Activated effector memory CD4-positive, alpha-beta T cell treated with Interleukin-2 at 50 U/mL for 16 hours (primary cell): ENCODE data around the gene ODAD3.
A peak's percentile ranks its signal among the peaks of the same experiment; 100 is the strongest.
"Not testable (repeated sequence)": the region's sequence is repeated elsewhere in the genome, so short reads cannot be mapped to it uniquely, and the experiment has no call there.

ENCODE experiments used
- DNase-seq: peaks from one replicate; pipeline ENCODE4 v3.0.0-alpha.2; 2020

The ODAD3 gene

DNA sequence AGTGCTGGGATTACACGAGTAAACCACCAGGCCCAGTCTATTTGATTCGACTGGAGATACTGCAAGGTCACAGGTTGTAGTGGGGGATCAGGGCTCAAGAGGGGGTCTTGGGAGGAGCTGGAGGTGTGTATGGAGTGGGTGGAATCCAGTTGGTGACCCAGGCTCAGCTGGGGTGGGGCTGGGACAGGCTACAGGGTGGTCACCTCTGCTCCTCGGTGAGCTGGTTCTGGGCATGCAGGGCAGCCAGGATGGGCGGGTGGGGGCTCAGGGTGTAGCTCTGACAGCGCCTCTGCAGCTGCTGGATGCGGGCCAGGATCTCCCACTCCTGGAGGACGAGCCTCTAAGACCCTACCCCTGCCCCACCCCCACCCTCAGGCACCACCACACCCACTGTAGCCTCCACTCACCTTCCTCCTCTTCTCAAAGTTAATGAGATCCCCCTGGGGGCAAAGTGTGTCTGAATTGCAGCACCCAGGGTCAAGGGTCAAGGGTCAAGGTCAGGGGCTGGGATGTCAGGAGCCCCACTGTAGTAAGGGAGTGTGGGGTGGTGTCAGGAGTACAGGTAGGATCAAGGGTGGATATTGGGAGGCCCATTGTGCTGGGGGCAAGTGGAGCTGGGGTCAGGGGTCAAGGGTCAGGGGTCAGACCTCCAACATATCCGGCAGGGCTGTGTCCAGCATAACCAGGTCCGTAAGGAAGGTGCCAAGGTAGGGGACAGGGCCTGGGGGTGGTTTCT is 32.9 kb downstream of the ODAD3 start:
- no peak for DNase-seq

- no peak for DNase-seq
Measured at GRCh38 chr19:11400798-11401197, 34.1 kb downstream of the ODAD3 start.

GRCh38 chr19:11399667-11400066 is 35.3 kb downstream of the ODAD3 start:
- no peak for DNase-seq

DNA sequence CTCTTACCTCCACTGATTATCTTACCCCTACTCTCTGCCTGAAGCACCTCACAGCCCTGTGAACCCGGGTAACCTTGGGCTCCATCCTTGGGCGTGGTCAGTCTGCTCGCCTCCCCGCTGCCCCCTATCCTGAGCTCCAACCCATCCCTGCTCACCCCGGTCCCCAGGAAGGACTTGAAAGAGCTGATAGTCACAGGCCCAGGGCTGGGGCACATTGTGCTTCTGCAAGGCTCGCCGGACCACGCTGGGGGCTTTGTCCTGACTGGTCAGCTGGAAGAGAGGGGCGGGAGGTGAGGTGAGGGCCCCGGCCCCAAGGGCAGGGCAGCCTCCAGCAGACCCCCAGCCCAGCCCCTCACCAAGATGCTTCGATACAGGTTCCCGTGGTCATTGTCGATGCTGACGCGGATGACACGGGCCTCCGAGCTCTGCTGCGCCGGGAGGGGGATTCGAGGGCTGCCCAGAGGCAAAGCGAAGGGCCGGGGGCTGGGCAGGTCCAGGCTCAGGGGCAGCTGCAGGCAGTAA is 37.8 kb downstream of the ODAD3 start:
- DNase-seq = no peak

GRCh38 chr19:11390933-11391680 is 43.8 kb downstream of the ODAD3 start:
- DNase-seq = no peak

DNA sequence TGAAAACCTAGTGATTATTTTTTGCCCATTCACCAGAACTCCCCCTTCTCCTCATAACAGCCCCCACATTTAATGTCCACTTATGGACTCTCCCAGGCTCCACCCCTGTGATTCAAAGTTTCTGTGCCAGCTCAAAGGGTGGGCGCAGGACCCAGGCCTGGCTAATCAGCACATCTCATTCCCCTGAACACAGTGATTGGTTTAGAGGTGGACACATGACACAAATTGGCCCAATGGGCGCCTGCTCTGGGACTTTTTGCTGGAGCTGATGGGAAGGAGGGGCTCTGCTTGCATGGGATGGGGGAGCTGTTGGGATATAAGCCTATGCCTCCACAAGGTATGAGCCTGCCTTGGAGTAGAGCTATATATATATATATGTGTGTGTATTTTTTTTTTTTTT is 44.6 kb downstream of the ODAD3 start:
- DNase-seq = no peak

GRCh38 chr19:11387162-11388034 is 47.5 kb downstream of the ODAD3 start:
- no peak for DNase-seq

DNA sequence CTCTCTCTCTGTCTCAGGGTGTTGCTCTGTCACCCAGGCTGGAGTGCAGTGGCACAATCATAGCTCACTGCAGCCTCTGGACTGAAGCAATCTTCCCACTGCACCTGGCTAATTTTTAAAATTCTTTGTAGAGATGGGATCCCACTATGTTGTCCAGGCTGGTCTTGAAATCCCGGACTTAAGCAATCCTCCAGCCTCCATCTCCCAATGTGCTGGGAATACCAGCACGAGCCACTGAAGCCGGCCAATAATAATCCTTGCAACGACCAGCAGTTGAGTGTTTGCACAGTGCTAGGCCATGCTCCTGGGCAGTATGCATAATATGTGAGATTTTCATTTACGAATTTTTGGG is 50.2 kb downstream of the ODAD3 start:
- no peak for DNase-seq

DNA sequence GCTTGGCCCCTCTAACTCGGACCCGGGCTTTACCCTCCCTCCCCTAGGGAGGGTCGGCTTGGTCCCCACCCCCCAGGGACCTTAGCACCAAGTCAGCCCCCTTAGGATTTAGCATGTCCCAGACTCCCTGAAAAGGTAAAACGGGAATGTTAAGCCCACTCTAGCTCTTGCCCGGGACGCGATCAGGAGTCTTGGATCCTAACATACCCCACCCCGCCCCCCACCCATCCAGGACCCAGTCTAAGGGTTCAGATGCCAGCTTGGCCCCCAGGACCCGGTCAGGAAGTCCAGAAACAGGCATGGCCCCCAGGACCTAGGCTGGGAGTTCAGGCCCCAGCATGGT is 51.2 kb downstream of the ODAD3 start:
- DNase-seq = no peak

- peak; percentile 9 for DNase-seq
Measured at GRCh38 chr19:11382898-11383705, 51.8 kb downstream of the ODAD3 start.

DNA sequence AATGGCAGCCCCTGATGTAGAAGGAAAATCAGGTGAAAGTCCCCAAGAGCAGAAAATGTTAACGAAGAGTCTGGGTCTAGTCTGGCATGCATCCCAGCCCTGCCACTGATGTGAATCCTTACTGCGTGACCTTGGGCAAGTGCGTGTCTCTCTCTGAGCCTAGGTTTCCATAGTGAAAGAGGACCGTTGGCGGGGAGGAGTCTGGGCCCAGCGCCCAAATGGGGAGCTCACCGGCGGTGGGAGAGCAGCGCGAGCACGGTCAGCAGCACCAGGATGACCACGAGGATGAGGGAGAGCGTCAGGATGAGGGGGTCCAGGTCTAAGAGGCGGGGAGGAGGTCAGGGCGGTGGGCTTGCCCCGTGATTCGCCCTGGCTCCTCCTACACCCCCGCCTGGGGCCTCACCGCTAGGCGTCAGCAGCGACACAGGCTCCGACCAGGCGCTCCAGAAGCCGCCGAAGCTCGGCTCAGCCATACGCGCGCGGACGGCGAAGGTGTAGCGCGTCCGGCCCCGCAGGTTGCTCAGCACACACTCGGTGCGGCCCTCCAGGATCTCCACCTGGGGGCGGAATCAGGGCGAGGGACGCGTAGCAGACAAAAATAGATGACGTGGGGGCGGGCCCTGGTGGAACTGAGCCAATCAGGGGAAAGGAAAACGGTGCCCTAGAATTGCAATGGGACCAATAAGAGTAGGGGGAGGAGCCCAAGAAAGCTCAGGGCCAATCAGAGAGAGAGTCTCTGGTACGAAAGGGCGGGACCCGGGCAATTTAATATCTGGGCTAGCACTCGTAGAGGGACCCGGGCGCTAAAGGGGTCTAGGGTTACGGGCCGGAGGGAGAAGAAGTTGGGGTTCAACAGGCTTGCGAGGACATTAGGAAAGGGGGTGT is 54.0 kb downstream of the ODAD3 start:
- DNase-seq = peak; percentile 97

DNA sequence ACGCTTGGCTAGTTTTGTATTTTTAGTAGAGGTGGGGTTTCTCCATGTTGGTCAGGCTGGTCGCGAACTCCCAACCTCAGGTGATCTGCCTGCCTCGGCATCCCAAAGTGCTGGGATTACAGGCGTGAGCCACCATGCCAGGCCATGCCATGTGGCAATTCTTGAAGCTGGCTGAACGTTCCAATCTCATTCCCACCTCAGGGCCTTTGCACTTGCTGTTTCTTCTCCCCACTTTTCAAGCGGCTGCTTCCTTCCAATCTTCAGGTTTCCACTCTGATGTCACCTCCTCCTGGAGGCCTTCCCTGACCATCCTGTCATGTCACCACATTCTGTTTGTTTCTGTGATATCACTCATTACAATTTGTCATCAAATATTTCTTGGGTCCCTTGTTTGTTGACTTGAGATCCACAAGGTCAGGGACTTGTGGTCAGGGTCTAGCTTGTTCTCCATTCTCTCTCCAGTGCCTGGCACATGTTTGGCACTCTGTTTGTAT is 55.0 kb downstream of the ODAD3 start:
- DNase-seq = no peak

DNA sequence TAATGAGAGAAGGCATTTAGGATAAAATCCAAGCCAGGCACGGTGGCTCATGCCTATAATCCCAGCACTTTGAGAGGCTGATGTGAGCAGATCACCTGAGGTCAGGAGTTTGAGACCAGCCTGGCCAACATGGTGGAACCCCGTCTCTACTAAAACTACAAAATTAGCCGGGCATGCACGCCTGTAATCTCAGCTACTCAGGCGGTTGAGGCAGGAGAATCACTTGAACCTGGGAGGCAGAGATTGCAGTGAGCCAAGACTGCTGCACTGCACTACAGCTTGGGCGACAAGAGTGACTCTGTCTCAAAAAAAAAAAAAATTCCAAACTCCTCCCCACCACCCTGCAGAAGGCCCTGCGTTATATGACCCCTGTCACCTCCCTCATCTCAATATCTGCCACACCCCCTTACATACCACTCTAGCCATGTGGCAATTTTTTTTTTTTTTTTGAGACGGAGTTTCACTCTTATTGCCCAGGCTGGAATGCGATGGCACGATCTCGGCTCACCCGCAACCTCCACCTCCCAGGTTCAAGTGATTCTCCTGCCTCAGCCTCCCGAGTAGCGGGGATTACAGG is 55.6 kb downstream of the ODAD3 start:
- not testable (repeated sequence) for DNase-seq

DNA sequence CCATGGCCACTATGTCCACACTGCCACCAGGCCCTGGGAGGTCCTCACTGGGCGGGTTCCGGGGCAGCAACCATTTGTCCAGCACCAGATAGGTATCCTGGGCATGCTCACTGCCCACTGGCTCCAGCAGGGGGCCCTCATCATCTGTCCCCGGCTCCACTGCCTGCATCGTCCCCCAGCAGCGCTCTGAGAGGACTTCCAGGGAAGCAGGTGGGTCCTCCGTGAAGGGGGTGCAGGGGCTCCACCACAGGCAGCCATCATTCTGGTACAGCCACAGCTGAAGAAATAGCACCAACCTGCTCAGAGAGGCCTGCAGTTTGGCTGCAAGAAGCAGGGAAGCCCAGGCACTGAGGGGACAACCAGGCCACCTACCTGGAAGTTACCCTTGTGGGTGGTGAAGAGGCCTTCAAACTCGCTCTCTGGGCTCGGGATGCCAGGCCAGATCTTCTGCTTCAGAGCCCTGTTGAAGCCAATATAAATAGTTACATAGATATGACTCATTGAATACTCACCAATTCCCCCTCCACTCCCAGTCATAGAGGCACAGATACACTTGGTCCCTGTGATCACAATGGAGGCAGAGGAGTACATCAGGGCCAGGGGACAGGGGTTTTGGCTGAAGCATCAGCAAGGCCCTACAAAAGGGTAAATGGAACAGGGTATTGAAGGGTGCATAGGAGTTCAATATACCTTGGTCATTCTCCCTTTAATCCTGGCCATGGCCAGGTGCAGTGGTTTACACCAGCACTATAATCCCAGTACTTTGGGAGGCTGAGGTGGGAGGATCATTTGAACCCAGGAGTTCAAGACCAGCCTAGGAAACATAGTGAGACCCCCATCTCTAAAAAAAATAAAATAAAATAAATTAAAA is 56.4 kb downstream of the ODAD3 start:
- DNase-seq = no peak

GRCh38 chr19:11377756-11378155 is 57.2 kb downstream of the ODAD3 start:
- no peak for DNase-seq

DNA sequence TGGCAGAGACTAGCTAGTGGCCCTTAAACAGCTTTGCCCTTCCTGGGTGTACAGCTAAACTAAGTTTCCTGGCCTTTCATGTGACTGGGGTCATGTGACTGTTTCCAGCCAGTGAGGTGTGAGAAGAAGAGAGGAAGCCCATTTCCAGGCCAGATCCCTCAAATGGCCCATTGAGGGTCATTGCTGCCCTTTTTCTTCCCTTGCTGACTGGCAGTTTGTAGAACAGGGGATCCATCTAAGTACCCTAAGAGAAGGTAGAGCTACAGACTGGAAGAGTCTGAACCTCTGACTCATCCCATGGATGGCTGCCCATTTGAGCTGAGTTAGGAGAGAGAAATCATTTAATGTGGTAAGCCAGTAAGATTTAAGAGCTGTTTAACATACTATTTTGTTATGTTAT is 57.7 kb downstream of the ODAD3 start:
- DNase-seq = no peak

- DNase-seq = peak; percentile 76
Measured at GRCh38 chr19:11375143-11375948, 59.6 kb downstream of the ODAD3 start.

DNA sequence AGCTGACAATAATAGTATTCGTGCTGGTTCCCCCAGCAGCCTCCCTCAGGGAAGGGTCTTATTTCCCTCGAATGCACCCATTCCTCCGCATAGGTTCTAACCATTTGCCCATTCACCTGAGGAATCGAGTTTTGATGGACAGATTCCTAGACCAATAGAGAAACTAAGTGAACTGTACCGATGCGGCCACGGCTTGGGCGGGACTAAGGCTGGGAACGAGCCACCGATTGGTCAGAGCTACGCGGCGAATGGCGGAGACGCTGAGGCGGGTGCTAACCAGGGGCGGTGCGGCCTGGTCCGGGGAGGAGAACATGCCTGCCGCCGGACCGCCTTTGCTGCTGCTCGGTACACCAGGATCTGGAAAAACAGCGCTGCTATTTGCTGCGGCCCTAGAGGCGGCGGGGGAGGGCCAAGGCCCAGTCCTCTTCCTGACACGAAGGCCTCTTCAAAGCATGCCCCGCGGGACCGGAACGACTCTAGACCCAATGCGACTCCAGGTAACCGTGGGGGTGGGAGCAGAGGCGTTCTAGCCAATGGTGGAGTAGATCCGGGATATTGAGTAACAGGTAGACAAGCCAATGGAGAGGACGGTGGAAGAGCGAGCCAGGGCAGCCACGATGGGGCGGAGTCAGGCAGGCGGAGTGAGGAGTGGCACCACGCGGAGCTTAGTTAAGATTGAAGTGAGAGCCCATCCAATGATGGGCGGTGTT is 60.3 kb downstream of the ODAD3 start, which contains the start of gene SWSAP1:
Gene SWSAP1, plus strand, starts transcription at position 234 of the 710 bp plus-strand sequence. Its CDS starts 15 bp downstream, at position 249.
- DNase-seq = peak; percentile 96
